T-helper 9 cell (primary cell): ENCODE measurements around the gene AGPAT2.

Experiments used
- DNase-seq: peaks from one replicate; pipeline ENCODE4 v3.0.0-alpha.2; 2020

AGPAT2 gene

GRCh38 chr9:136672431-136673087 lies 14.7 kb downstream of the AGPAT2 start:
- DNase-seq, result no peak

GRCh38 chr9:136671646-136672430 lies 15.4 kb downstream of the AGPAT2 start:
- DNase-seq, result peak; percentile 37

DNA sequence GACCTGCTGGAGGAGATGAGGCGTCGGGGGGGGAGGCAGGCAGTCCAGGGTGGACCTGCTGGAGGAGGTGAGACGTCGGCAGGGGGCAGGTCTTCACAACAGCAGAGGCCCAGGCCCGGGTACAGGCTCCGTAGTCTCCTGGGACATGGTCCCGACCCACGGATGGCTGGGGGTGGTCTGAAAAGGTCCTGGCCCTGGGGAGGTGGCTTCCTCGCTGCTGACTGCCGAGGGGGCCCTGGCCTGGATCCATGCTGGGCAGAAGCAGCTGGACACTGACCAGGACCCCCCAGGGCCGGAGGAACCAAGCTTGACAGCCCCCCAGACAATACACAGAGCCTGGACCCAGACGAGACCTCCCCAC lies 16.0 kb downstream of the AGPAT2 start:
- no peak for DNase-seq

GRCh38 chr9:136670576-136671253 lies 16.5 kb downstream of the AGPAT2 start:
- no peak for DNase-seq

GRCh38 chr9:136669791-136670464 lies 17.3 kb downstream of the AGPAT2 start:
- no peak for DNase-seq

GRCh38 chr9:136668983-136669790 lies 18.1 kb downstream of the AGPAT2 start:
- DNase-seq, result no peak

- DNase-seq, result no peak
Observed at GRCh38 chr9:136667940-136668760, 19.1 kb downstream of the AGPAT2 start.

GRCh38 chr9:136667214-136667939 lies 19.9 kb downstream of the AGPAT2 start:
- DNase-seq, result no peak

- no peak for DNase-seq
Observed at GRCh38 chr9:136666372-136667213, 20.7 kb downstream of the AGPAT2 start.

- DNase-seq, result no peak
Observed at GRCh38 chr9:136665704-136666371, 21.4 kb downstream of the AGPAT2 start.

DNA sequence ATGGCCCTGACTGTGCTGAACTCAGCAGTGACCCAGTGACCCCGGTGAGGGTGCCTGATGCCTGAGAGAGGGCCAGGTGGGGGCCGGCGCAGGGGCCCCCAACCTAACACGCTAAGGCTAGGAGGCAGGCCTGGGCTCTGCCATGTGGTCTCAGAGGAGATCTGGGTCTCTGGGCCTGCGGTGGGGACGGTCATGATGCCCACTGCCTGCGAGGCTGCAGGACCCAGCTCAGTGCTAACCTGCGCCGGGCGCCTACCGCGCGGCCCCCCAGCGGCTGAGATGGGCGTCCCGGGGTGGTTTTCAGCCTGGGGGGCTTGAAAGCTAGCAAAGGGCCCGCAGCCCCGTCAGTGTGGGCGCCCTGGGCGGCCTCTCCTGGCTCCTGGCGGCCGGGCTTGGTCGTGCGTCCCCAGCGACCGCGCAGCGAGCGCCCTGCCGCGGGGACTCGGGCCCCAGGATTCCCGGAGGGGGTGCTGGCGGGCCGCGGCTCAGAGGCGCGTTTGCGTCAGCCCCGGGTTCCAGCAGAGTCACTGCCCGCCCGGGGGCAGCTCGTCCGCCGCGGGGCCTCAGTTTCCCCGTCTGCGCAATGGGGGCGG lies 22.1 kb downstream of the AGPAT2 start:
- DNase-seq, result no peak

DNA sequence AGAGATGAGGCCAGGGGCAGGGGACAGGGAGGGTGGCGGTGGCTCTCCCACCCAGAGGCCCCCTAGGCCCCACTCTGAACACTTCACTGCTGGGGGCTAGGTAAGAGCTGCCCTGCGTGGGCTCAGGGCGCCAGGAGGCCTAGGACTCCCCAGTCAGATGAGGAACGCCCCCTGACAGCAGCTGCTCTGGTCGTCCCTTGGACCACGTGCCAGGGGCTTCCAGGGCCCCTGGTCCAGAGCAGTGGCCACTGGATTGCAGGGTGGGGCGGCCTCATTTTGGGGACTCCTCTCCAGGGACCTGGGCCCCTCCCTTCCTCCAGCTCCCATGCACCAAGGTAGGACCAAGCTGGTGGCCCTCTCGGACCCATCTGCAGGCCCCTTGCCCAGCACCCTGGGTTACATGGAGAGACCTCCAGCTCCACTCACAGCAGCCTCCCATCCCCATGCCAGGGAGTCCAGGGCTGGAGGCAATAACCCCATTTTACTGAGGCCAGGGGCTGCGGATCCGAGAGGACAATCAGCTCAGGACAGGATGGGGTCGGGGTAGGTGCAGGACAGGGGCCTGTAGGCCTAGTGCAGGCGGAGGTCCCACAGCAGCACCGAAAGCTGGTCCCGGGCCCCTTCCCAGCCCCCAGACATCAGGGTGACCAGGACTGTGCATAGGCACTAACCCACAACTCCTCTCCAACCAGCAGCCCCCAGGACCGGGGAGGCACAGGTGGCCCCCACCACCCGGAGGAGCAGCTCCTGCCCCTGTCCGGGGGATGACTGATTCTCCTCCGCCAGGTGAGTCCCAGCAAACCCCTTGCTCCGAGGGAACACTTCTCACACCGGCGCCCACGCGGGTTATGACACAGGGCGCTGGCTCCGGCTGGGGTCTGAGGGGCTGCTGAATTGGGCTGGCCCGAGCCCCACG lies 23.0 kb downstream of the AGPAT2 start:
- no peak for DNase-seq

DNA sequence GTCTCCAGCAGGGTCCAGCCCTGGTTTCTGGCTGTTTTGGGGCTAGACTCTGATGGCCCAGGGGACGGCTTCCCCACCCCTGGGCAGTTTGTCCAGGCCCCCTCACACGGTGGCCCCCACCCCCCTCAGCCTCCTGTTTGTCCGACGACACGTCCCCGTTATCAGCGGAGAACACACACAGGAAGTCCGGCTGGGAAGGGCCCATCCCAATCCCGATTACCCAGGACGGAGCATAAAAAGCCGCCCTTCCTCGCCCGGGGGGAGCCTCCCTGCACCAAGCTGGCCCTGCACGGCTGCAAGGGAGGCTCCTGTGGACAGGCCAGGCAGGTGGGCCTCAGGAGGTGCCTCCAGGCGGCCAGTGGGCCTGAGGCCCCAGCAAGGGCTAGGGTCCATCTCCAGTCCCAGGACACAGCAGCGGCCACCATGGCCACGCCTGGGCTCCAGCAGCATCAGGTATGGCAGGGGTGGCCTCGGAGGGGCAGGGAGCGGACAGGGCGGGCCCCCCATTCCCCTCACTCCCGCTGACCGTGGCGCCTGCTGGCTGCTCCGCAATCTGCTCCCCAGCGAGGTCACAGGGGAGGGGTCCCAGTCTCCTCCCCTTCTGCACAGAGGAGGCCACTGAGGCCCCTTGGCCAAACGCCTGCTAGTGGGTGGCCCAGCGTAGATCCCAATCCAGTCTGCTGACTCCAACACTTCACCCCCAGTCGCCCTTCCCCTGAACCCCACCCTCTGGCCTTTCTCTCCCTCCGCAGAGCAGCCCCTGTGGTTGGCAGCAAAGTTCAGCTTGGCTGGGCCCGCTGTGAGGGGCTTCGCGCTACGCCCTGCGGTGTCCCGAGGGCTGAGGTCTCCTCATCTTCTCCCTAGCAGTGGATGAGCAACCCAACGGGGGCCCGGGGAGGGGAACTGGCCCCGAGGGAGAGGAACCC lies 24.3 kb downstream of the AGPAT2 start, which contains the start of gene EGFL7:
Gene EGFL7 (plus strand): TSS at position 261 of the 926 bp plus-strand sequence. CDS start 5,367 bp downstream, outside the sequence.
- no peak for DNase-seq

- DNase-seq, result no peak
Observed at GRCh38 chr9:136662326-136662655, 25.0 kb downstream of the AGPAT2 start.

GRCh38 chr9:136661641-136662325 lies 25.5 kb downstream of the AGPAT2 start:
- DNase-seq, result no peak
